WI38 (cell line): ENCODE data around the gene CD74.
A peak's percentile ranks its signal among the peaks of the same experiment; 100 is the strongest.

Source experiments
- H3K4me3 ChIP-seq: 2 replicates; pipeline ENCODE4 v1.5.1; 2011; ENCODE audit warnings: low read depth, mild to moderate bottlenecking, control low read depth, low read length
- TF ChIP-seq, protein P1 (sequence below): IDR thresholded peaks from 2 replicates; pipeline ENCODE4 v1.5.1; 2012; ENCODE audit warnings: low read depth, mild to moderate bottlenecking, control low read depth, low read length

Gene CD74

DNA sequence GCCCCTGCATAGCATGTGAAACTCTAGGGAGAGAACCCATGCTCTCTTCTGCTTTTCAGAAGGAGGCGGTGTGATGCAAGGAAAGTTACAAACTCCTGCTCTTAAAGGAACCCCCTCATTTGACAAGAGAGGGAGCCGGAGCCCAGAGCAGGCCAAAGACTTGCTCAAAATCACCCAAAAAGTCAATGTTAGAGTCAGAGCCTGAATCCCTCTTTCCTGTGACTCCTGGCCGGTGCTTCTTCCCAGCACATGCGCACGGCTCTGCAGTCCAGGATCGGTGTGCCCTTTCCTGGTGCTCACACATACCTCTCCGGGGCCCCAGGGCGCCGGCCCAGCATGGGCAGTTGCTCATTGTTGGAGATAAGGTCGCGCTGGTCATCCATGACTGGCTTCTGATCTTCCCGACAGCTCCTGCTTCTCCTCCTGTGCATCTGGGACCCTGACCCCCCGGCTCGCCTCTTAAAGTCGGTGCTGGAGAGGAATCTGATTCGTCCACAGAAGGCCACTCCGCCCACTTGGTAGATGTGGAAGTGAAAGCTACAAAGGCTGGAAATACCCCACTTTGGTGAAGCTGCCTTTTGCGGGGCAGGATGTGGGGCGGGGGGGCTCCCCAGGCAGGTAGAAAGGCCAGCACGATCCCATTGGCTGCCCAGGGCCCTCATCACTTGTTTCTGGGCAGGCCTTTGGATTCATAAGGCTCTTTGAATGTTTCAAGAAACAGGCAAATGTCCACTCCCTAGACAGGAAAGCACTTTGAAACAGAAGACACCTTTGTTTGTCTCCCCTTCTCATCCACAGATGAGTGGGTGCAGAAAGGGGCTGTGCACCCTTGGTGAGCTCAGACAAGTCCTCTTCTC lies at the start of gene CD74:
CD74 (minus strand) TSS at position 592 of the 857 bp plus-strand sequence; CDS start at position 431, 161 bp downstream.
- no peak within 1 kb of the TSS for H3K4me3 ChIP-seq
- TF ChIP-seq, protein P1, sequence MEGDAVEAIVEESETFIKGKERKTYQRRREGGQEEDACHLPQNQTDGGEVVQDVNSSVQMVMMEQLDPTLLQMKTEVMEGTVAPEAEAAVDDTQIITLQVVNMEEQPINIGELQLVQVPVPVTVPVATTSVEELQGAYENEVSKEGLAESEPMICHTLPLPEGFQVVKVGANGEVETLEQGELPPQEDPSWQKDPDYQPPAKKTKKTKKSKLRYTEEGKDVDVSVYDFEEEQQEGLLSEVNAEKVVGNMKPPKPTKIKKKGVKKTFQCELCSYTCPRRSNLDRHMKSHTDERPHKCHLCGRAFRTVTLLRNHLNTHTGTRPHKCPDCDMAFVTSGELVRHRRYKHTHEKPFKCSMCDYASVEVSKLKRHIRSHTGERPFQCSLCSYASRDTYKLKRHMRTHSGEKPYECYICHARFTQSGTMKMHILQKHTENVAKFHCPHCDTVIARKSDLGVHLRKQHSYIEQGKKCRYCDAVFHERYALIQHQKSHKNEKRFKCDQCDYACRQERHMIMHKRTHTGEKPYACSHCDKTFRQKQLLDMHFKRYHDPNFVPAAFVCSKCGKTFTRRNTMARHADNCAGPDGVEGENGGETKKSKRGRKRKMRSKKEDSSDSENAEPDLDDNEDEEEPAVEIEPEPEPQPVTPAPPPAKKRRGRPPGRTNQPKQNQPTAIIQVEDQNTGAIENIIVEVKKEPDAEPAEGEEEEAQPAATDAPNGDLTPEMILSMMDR = no peak

DNA sequence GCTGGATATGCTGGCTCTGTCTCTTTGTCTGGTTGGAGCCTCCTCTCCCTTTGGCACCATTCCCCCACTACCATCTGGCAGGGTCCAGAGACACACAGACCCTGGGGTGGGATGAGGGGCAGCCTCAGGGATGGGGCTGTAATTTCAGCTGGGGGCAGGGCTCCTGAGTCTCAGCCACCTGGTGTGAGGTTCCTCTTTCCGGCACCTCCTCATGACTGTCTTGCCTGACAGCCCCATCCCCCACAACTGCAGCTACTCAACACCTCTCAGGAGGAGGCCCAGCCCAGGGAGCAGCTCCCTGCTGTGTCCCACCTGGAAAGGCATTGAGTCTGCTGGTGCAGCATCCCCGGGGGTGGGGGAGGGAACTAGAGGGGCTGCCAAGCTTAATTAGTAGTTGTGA lies 48.5 kb upstream of the CD74 start:
- no peak overlapping the region for H3K4me3 ChIP-seq
- TF ChIP-seq, protein P1 = no peak

- TF ChIP-seq, protein P1 = no peak
- H3K4me3 ChIP-seq = no peak overlapping the region
Measured at GRCh38 chr5:150460781-150461180, 48.1 kb upstream of the CD74 start.

GRCh38 chr5:150458802-150459557 lies 46.3 kb upstream of the CD74 start:
- H3K4me3 ChIP-seq = no peak overlapping the region

DNA sequence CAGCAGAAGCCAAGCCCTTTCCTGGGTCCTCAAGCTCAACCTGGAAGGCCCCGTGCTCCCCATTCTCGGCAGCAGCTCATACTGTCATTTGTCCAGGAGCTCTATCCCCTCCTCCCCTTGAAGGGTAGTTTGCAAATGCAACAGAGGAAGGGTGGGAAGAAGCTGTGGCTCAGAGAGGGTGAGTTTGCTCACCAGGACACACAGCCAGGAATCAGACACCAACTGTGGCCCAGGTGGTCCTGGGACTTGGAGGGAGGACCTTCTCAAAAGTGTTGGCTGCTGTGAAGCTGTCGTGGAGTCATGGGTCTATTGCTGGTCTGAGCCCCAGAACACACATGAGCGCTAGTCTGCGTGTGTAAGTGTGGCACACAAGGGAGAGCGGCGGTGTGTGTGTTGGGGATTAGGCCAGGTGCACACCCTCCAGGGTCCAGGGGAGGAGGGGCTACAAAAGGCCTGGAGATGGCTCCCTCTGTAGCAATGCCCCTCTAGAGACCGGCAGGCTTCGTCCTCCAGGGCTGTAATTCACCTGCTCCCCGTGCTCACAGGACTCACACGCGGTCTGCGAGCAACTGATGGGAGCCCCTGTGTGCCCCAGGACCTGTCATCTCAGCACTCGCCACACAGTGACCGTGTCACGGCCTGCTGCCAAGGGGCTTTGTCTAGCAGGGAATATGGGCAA lies 45.0 kb upstream of the CD74 start:
- TF ChIP-seq, protein P1 = no peak
- no peak overlapping the region for H3K4me3 ChIP-seq

More at GRCh38 chr5:150458802-150459557, 46.3 kb upstream of the CD74 start:
- TF ChIP-seq, protein P1 = peak; percentile 74

DNA sequence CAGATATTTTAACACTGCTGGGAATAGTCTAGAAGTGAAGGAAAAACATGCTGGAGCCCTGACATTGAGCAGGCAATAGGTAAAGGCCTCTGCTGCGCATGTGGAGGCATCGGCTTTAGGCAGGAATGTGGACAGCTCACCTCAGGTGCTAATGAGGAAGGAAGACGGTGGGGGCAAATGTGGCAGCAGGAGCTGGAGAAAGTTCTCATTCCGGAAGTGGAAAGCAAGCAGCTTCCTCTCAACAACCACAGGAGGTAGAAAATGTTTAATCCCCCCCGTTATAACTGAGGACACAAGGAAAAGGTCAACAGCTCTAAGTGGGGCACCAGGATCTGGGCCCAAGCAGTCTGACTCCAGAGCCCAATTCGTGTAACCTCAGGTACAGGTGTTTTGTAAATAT lies 44.4 kb upstream of the CD74 start:
- no peak overlapping the region for H3K4me3 ChIP-seq
- TF ChIP-seq, protein P1 = no peak
